GM10847 (cell line): ENCODE data around the gene GRID1.

Experiments
- POLR2A ChIP-seq: IDR thresholded peaks from 2 replicates; pipeline ENCODE4 v1.6.1; 2011; ENCODE audit not compliant: insufficient read length; ENCODE audit errors: extremely low read depth

Gene GRID1

GRCh38 chr10:85651497-85651882 is 715.1 kb downstream of the GRID1 start:
- no peak for TF ChIP-seq POLR2A

- no peak for TF ChIP-seq POLR2A
Observed at GRCh38 chr10:85650791-85651496, 715.7 kb downstream of the GRID1 start.

GRCh38 chr10:85649461-85649860 is 717.1 kb downstream of the GRID1 start:
- no peak for TF ChIP-seq POLR2A

- no peak for TF ChIP-seq POLR2A
Observed at GRCh38 chr10:85648279-85648754, 718.3 kb downstream of the GRID1 start.

- TF ChIP-seq POLR2A, result no peak
Observed at GRCh38 chr10:85647741-85648140, 718.9 kb downstream of the GRID1 start.

GRCh38 chr10:85645926-85646711 is 720.5 kb downstream of the GRID1 start:
- no peak for TF ChIP-seq POLR2A

- TF ChIP-seq POLR2A, result no peak
Observed at GRCh38 chr10:85645053-85645452, 721.5 kb downstream of the GRID1 start.

- TF ChIP-seq POLR2A, result no peak
Observed at GRCh38 chr10:85643845-85644525, 722.6 kb downstream of the GRID1 start.

- no peak for TF ChIP-seq POLR2A
Observed at GRCh38 chr10:85643171-85643844, 723.3 kb downstream of the GRID1 start.

GRCh38 chr10:85642421-85643170 is 724.0 kb downstream of the GRID1 start:
- no peak for TF ChIP-seq POLR2A

- no peak for TF ChIP-seq POLR2A
Observed at GRCh38 chr10:85642082-85642420, 724.5 kb downstream of the GRID1 start.

- no peak for TF ChIP-seq POLR2A
Observed at GRCh38 chr10:85641479-85642009, 725.1 kb downstream of the GRID1 start.

- no peak for TF ChIP-seq POLR2A
Observed at GRCh38 chr10:85638797-85639196, 727.8 kb downstream of the GRID1 start.

GRCh38 chr10:85635650-85636049 is 730.9 kb downstream of the GRID1 start:
- TF ChIP-seq POLR2A, result no peak
